GM12873 (cell line): ENCODE data around the gene PFDN1.

ENCODE experiments used
- CTCF ChIP-seq: IDR thresholded peaks from 2 replicates; pipeline ENCODE4 v1.5.1; 2012; ENCODE audit warnings: low read depth, mild to moderate bottlenecking, moderate library complexity, low read length, control low read depth; ENCODE audit not compliant: insufficient read depth; ENCODE audit errors: missing control alignments

The PFDN1 gene

GRCh38 chr5:140208065-140208464, 94.8 kb downstream of the PFDN1 start:
- no peak for TF ChIP-seq CTCF

- TF ChIP-seq CTCF = no peak
These were observed 95.5 kb downstream of the PFDN1 start for GRCh38 chr5:140207250-140207964.

GRCh38 chr5:140205952-140206351, 96.9 kb downstream of the PFDN1 start:
- TF ChIP-seq CTCF = no peak

- TF ChIP-seq CTCF = no peak
These were observed 97.7 kb downstream of the PFDN1 start for GRCh38 chr5:140205216-140205615.

- TF ChIP-seq CTCF = no peak
These were observed 100.3 kb downstream of the PFDN1 start for GRCh38 chr5:140202610-140203009.

GRCh38 chr5:140202078-140202477, 100.8 kb downstream of the PFDN1 start:
- no peak for TF ChIP-seq CTCF

- no peak for TF ChIP-seq CTCF
These were observed 105.9 kb downstream of the PFDN1 start for GRCh38 chr5:140197023-140197422.
